Middle frontal gyrus (tissue), 1 donor: ENCODE data around the gene SLMAP.
A peak's percentile ranks its signal among the peaks of the same experiment; 100 is the strongest.

Experiments
- DNase-seq: peaks from one replicate; pipeline ENCODE4 v3.0.0-alpha.2; 2015; ENCODE audit warnings: low spot score; ENCODE audit errors: extremely low spot score

SLMAP gene

GRCh38 chr3:57755741-57756527 is at the start of gene SLMAP:
TSS of gene SLMAP (plus strand) at chr3:57756309. CDS start at chr3:57757652, 1,343 bp downstream.
- peak; percentile 98 for DNase-seq

GRCh38 chr3:57706462-57706861 is 49.6 kb upstream of the SLMAP start:
- no peak for DNase-seq

GRCh38 chr3:57709031-57709430 is 47.1 kb upstream of the SLMAP start:
- DNase-seq, result no peak

GRCh38 chr3:57709559-57709958 is 46.5 kb upstream of the SLMAP start:
- DNase-seq, result no peak

GRCh38 chr3:57715686-57716085 is 40.4 kb upstream of the SLMAP start:
- no peak for DNase-seq

- DNase-seq, result no peak
These were observed 38.8 kb upstream of the SLMAP start for GRCh38 chr3:57717205-57717868.

GRCh38 chr3:57718118-57718517 is 38.0 kb upstream of the SLMAP start:
- no peak for DNase-seq

GRCh38 chr3:57726397-57726796 is 29.7 kb upstream of the SLMAP start:
- DNase-seq, result no peak

GRCh38 chr3:57727106-57727505 is 29.0 kb upstream of the SLMAP start:
- DNase-seq, result no peak

- DNase-seq, result no peak
These were observed 26.6 kb upstream of the SLMAP start for GRCh38 chr3:57729334-57730045.

GRCh38 chr3:57730682-57731081 is 25.4 kb upstream of the SLMAP start:
- DNase-seq, result no peak

GRCh38 chr3:57731311-57731710 is 24.8 kb upstream of the SLMAP start:
- DNase-seq, result no peak

- DNase-seq, result no peak
These were observed 22.3 kb upstream of the SLMAP start for GRCh38 chr3:57733790-57734189.

- no peak for DNase-seq
These were observed 20.7 kb upstream of the SLMAP start for GRCh38 chr3:57735405-57735804.

GRCh38 chr3:57737840-57738239 is 18.3 kb upstream of the SLMAP start:
- no peak for DNase-seq

GRCh38 chr3:57738391-57738790 is 17.7 kb upstream of the SLMAP start:
- no peak for DNase-seq

- DNase-seq, result no peak
These were observed 16.1 kb upstream of the SLMAP start for GRCh38 chr3:57740027-57740426.

- DNase-seq, result no peak
These were observed 12.6 kb upstream of the SLMAP start for GRCh38 chr3:57743496-57743895.

- DNase-seq, result no peak
These were observed 11.0 kb upstream of the SLMAP start for GRCh38 chr3:57745101-57745500.

- DNase-seq, result no peak
These were observed 9.7 kb upstream of the SLMAP start for GRCh38 chr3:57746156-57747010.

- no peak for DNase-seq
These were observed 6.6 kb upstream of the SLMAP start for GRCh38 chr3:57749542-57749941.
